CD14-positive monocyte (primary cell): ENCODE data around the gene WT1. TPM values are rescaled to one million over a fixed set of nuclear protein-coding genes. Genes with fewer than 3 reads are reported as not detected.

ENCODE experiments used
- DNase-seq, 3 donors: peaks; one replicate each; pipeline ENCODE4 v3.0.0-alpha.2; 2011 to 2022
- H2AFZ ChIP-seq: 2 replicates; pipeline ENCODE4 v1.6.0; 2012; ENCODE audit warnings: mild to moderate bottlenecking, low read depth, low read length, inconsistent platforms; ENCODE audit not compliant: insufficient read depth, poor library complexity, severe bottlenecking
- H3K27ac ChIP-seq, 2 donors: 1 replicate in 1 of 2; 2 replicates in 1 of 2; pipeline ENCODE4 v1.5.1; 2012 to 2013; ENCODE audit warnings: low read length in 2 of 2, control low read depth in 1 of 2, inconsistent platforms in 1 of 2, low read depth in 1 of 2, mild to moderate bottlenecking in 1 of 2
- H3K27me3 ChIP-seq, 2 donors: one replicate each; pipeline versions ENCODE4 v1.6.0 to v1.6.1; 2011 to 2013; ENCODE audit warnings: low read length in 2 of 2; ENCODE audit not compliant: control insufficient read depth in 2 of 2, insufficient read depth in 2 of 2
- H3K36me3 ChIP-seq, 2 donors: replicated peaks in 1 of 2; 1 replicate in 1 of 2; 2 replicates in 1 of 2; pipeline versions ENCODE4 v1.5.1 to v1.6.1; 2012 to 2013; ENCODE audit warnings: low read length in 2 of 2, control low read depth in 1 of 2, inconsistent platforms in 1 of 2, mild to moderate bottlenecking in 1 of 2; ENCODE audit not compliant: insufficient read depth in 2 of 2, control insufficient read depth in 1 of 2
- H3K4me1 ChIP-seq, 2 donors: 1 replicate in 1 of 2; 2 replicates in 1 of 2; pipeline versions ENCODE4 v1.5.1 to v1.6.1; 2012 to 2013; ENCODE audit warnings: low read length in 2 of 2, control low read depth in 1 of 2, inconsistent platforms in 1 of 2, mild to moderate bottlenecking in 1 of 2, moderate library complexity in 1 of 2; ENCODE audit not compliant: insufficient read depth in 2 of 2, control insufficient read depth in 1 of 2
- H3K4me2 ChIP-seq: replicated peaks from 2 replicates; pipeline ENCODE3; 2012; ENCODE audit warnings: low read length, moderate library complexity, mild to moderate bottlenecking; ENCODE audit not compliant: poor library complexity, severe bottlenecking; ENCODE audit errors: extremely low read depth
- H3K4me3 ChIP-seq, 3 experiments: fragments of 200-600 bp in 1 of 3; sonication (generic) in 1 of 3; replicated peaks in 1 of 3; 1 replicate in 2 of 3; 2 replicates in 1 of 3; pipeline ENCODE4 v1.5.1; 2011 to 2013; ENCODE audit warnings: low read length in 3 of 3, mild to moderate bottlenecking in 3 of 3, control low read depth in 2 of 3, low read depth in 2 of 3, inconsistent platforms in 1 of 3, moderate library complexity in 1 of 3
- H3K79me2 ChIP-seq: 2 replicates; pipeline ENCODE4 v1.6.0; 2012; ENCODE audit warnings: mild to moderate bottlenecking, control low read depth, inconsistent platforms, low read length, moderate library complexity; ENCODE audit not compliant: insufficient read depth
- H3K9ac ChIP-seq: 2 replicates; pipeline ENCODE4 v1.6.0; 2017; ENCODE audit warnings: low read length, mild to moderate bottlenecking; ENCODE audit not compliant: insufficient read depth, poor library complexity, severe bottlenecking
- H3K9me3 ChIP-seq, 2 donors: replicated peaks in 1 of 2; 1 replicate in 1 of 2; 2 replicates in 1 of 2; pipeline versions ENCODE4 v1.5.1 to v1.6.1; 2012 to 2013; ENCODE audit warnings: low read length in 2 of 2, control low read depth in 1 of 2; ENCODE audit not compliant: control insufficient read depth in 1 of 2, insufficient read depth in 1 of 2
- H4K20me1 ChIP-seq: 2 replicates; pipeline ENCODE4 v1.6.0; 2012; ENCODE audit warnings: mild to moderate bottlenecking, low read length, control low read depth, moderate library complexity; ENCODE audit not compliant: insufficient read depth
- H3K27ac Mint-ChIP-seq, 7 donors: one replicate each; pipeline ENCODE4 v1.8.0; 2020; ENCODE audit warnings: mild to moderate bottlenecking in 7 of 7, mixed read lengths in 7 of 7, moderate library complexity in 6 of 7, inconsistent platforms in 2 of 7
- H3K27me3 Mint-ChIP-seq, 3 donors: one replicate each; pipeline ENCODE4 v1.8.0; 2021 to 2022; ENCODE audit warnings: low read depth in 3 of 3, mild to moderate bottlenecking in 3 of 3, mixed read lengths in 3 of 3, moderate library complexity in 3 of 3, inconsistent platforms in 1 of 3
- H3K36me3 Mint-ChIP-seq, 2 donors: one replicate each; pipeline ENCODE4 v1.8.0; 2020; ENCODE audit warnings: mixed read lengths in 2 of 2, inconsistent platforms in 1 of 2, mild to moderate bottlenecking in 1 of 2
- H3K4me1 Mint-ChIP-seq: one replicate; pipeline ENCODE4 v1.8.0; 2020; ENCODE audit warnings: mild to moderate bottlenecking, mixed read lengths
- H3K4me3 Mint-ChIP-seq, 2 donors: one replicate each; pipeline ENCODE4 v1.8.0; 2020; ENCODE audit warnings: mild to moderate bottlenecking in 2 of 2, mixed read lengths in 2 of 2, moderate library complexity in 1 of 2
- H3K9me3 Mint-ChIP-seq, 7 donors: one replicate each; pipeline ENCODE4 v1.8.0; 2020 to 2022; ENCODE audit warnings: mixed read lengths in 7 of 7, mild to moderate bottlenecking in 6 of 7, moderate library complexity in 6 of 7, inconsistent platforms in 2 of 7
- CTCF ChIP-seq: fragments of 200-600 bp; IDR thresholded peaks from one replicate; pipeline ENCODE4 v1.8.0; 2022; ENCODE audit warnings: antibody characterized with exemption, mild to moderate bottlenecking
- WGBS: methylation state at CpG from one replicate; pipeline ENCODE4 v1.1.5; 2013; ENCODE audit warnings: missing lambda C conversion rate; ENCODE audit not compliant: insufficient coverage; 5-methylcytosine and 5-hydroxymethylcytosine counted together
- intact Hi-C, 2 donors: fragments of 100-400 bp; cut with micrococcal nuclease; formaldehyde crosslinking; loops; one replicate each; pipeline versions ENCODE4 v1.15.0 to v1.15.1; 2023
- polyA plus RNA-seq, 3 donors: library from polyadenylated mRNA; depleted of rRNA in 1 of 3; unstranded in 2 of 3; stranded (reverse) in 1 of 3; fragments of 300-500 nt in 2 of 3; fragments of >200 nt in 1 of 3; fragmentation: Illumina TruSeq in 2 of 3; gene quantifications; 1 replicate in 2 of 3; 2 replicates in 1 of 3; pipeline ENCODE4 v1.2.3, GENCODE V29; 2012 to 2021

Gene WT1
- polyA plus RNA-seq, 3 donors, result not detected

GRCh38 chr11:32446227-32446626 is 10.9 kb upstream of the WT1 start:
- Mint-ChIP-seq H3K27me3 (peaks cover 16 to 30% (median 25%) of the 10 kb centered on the region in 3 donors), H3K9me3 (peaks cover 0 to 5% (median 0%) of the 10 kb centered on the region in 7 donors), H3K27ac (no peak overlapping the region), H3K4me1 (peaks cover 2% of the 10 kb centered on the region), H3K36me3 (no peaks in the 10 kb centered on the region), H3K4me3 (no peak overlapping the region)
- intact Hi-C loops, result no loop called here
- Histone ChIP-seq H2AFZ (no peak overlapping the region), H3K9me3 (no peaks in the 10 kb centered on the region), H3K4me3 (no peak overlapping the region), H3K4me2 (no peak overlapping the region), H3K4me1 (no peaks in the 10 kb centered on the region), H3K36me3 (no peaks in the 10 kb centered on the region), H3K79me2 (no peaks in the 10 kb centered on the region), H3K27me3 (peaks cover 25 to 42% of the 10 kb centered on the region in 2 donors), H3K9ac (no peak overlapping the region), H3K27ac (no peak overlapping the region), H4K20me1 (no peaks in the 10 kb centered on the region)
- no peak for TF ChIP-seq CTCF
- no peak for DNase-seq
- 96% methylated on average over 4 of the region's 6 CpGs for WGBS

- H3K9me3 ChIP-seq, result peaks cover 0 to 13% of the 10 kb centered on the region in 2 donors
- Mint-ChIP-seq H3K4me1 (peaks cover 8% of the 10 kb centered on the region), H3K36me3 (peaks cover 0 to 2% of the 10 kb centered on the region in 2 donors), H3K9me3 (peaks cover 0 to 13% (median 4%) of the 10 kb centered on the region in 7 donors), H3K27me3 (peaks cover 36 to 47% (median 41%) of the 10 kb centered on the region in 3 donors), H3K4me3 (no peak overlapping the region), H3K27ac (no peak overlapping the region)
- peaks cover under 1 to 4% of the 10 kb centered on the region in 2 donors for H3K4me1 ChIP-seq
- no peak overlapping the region for H3K4me3 ChIP-seq
- no peaks in the 10 kb centered on the region for H4K20me1 ChIP-seq
- no peak overlapping the region for H3K9ac ChIP-seq
- TF ChIP-seq CTCF, result no peak
- H3K27ac ChIP-seq, result no peak overlapping the region
- H3K4me2 ChIP-seq, result no peak overlapping the region
- peaks cover 45 to 62% of the 10 kb centered on the region in 2 donors for H3K27me3 ChIP-seq
- H3K79me2 ChIP-seq, result no peaks in the 10 kb centered on the region
- intact Hi-C loops, result no loop called here
- H3K36me3 ChIP-seq, result no peaks in the 10 kb centered on the region
- DNase-seq, result peak in 1 of 3 donors; percentile 36
- no CpG with 5 or more reads among the region's 4 CpGs for WGBS
- H2AFZ ChIP-seq, result no peak overlapping the region
Measured at GRCh38 chr11:32444186-32444585, 8.8 kb upstream of the WT1 start.
